RWPE2 (cell line): ENCODE results near the gene SEMA4D.

Source experiments
- ATAC-seq: fragments of 200-7000 bp; cut with Tn5 transposase; 3 replicates; pipeline ENCODE4 v1.9.1; 2021; ENCODE audit warnings: low read depth
- DNase-seq: peaks from one replicate; pipeline ENCODE4 v3.0.0-alpha.2; 2020; ENCODE audit warnings: low spot score
- H3K27ac ChIP-seq: fragments of 450-650 bp; 2 replicates; pipeline ENCODE4 v1.5.1; 2017; ENCODE audit warnings: mild to moderate bottlenecking; ENCODE audit not compliant: poor library complexity, severe bottlenecking
- H3K27me3 ChIP-seq: fragments of 250-450 bp; sonication (Bioruptor Pico); 2 replicates; pipeline ENCODE4 v1.5.1; 2021; ENCODE audit warnings: mild to moderate bottlenecking, moderate library complexity; ENCODE audit not compliant: insufficient read depth, poor library complexity, severe bottlenecking
- H3K36me3 ChIP-seq: fragments of 250-450 bp; sonication (Bioruptor Pico); 2 replicates; pipeline ENCODE4 v1.5.1; 2020; ENCODE audit warnings: low read depth, mild to moderate bottlenecking, moderate library complexity
- H3K4me1 ChIP-seq: fragments of 250-450 bp; sonication (Bioruptor Pico); 2 replicates; pipeline ENCODE4 v1.5.1; 2021; ENCODE audit warnings: mild to moderate bottlenecking, moderate library complexity; ENCODE audit not compliant: insufficient read depth, poor library complexity, severe bottlenecking
- H3K4me3 ChIP-seq: fragments of 250-450 bp; sonication (Bioruptor Pico); 2 replicates; pipeline ENCODE4 v1.5.1; 2021; ENCODE audit warnings: mild to moderate bottlenecking, moderate library complexity; ENCODE audit not compliant: severe bottlenecking
- H3K9me3 ChIP-seq: fragments of 250-450 bp; sonication (Bioruptor Pico); 2 replicates; pipeline ENCODE4 v1.5.1; 2021; ENCODE audit warnings: mild to moderate bottlenecking, moderate library complexity; ENCODE audit not compliant: severe bottlenecking
- TF ChIP-seq, protein P1 (sequence below): fragments of 450-650 bp; IDR thresholded peaks from one replicate; pipeline ENCODE4 v1.5.1; 2017; ENCODE audit warnings: mild to moderate bottlenecking, moderate library complexity; ENCODE audit not compliant: poor library complexity, severe bottlenecking

Gene SEMA4D

DNA sequence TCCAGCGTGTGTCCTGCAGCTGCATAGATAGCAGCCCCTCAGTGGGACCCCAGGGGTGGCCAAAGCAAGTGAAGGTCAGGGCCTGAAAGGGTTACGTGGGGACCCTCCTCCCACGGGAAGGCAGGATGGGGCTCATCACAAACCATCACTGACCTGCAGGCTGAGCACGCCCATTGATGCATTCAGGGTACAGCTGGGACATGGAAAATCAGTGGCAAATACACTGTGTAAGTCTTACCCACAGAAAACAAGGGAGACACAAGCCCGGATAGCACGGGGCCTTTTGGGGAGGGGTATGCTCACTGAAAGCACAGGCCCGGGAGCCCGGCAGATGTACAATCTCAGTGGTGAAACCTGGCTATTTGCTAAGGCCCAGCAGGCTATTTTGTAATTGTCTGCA is 49.1 kb downstream of the SEMA4D start:
- H3K4me1 ChIP-seq = no peaks in the 10 kb centered on the region
- H3K27me3 ChIP-seq = no peaks in the 10 kb centered on the region
- ATAC-seq = no peak
- TF ChIP-seq, protein P1, sequence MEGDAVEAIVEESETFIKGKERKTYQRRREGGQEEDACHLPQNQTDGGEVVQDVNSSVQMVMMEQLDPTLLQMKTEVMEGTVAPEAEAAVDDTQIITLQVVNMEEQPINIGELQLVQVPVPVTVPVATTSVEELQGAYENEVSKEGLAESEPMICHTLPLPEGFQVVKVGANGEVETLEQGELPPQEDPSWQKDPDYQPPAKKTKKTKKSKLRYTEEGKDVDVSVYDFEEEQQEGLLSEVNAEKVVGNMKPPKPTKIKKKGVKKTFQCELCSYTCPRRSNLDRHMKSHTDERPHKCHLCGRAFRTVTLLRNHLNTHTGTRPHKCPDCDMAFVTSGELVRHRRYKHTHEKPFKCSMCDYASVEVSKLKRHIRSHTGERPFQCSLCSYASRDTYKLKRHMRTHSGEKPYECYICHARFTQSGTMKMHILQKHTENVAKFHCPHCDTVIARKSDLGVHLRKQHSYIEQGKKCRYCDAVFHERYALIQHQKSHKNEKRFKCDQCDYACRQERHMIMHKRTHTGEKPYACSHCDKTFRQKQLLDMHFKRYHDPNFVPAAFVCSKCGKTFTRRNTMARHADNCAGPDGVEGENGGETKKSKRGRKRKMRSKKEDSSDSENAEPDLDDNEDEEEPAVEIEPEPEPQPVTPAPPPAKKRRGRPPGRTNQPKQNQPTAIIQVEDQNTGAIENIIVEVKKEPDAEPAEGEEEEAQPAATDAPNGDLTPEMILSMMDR = no peak
- DNase-seq = no peak
- no peaks in the 10 kb centered on the region for H3K9me3 ChIP-seq
- H3K4me3 ChIP-seq = no peak overlapping the region
- no peaks in the 10 kb centered on the region for H3K36me3 ChIP-seq
- no peak overlapping the region for H3K27ac ChIP-seq

DNA sequence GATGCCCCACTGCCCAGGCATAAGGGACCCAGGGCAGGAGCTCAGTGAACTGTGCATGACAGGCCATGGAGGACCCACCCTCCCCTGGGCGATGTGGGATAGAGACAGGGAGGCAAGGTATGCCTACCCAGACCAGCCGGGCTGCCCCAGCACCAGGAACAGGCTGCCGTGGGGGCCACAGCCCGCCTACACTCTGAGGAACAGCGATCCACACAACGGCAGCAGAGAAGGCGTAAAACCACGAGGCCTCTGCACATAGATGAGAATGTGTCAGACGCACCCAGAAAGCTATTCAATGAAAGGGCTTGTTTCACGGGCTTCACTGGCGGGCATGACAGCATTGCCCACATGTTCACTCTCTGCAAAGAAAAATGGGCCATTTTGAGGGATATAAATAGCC is 49.5 kb downstream of the SEMA4D start:
- no peak overlapping the region for H3K27ac ChIP-seq
- H3K27me3 ChIP-seq = no peaks in the 10 kb centered on the region
- no peaks in the 10 kb centered on the region for H3K4me1 ChIP-seq
- no peak for ATAC-seq
- no peak for DNase-seq
- no peak overlapping the region for H3K4me3 ChIP-seq
- no peaks in the 10 kb centered on the region for H3K9me3 ChIP-seq
- TF ChIP-seq, protein P1 = no peak
- H3K36me3 ChIP-seq = no peaks in the 10 kb centered on the region

DNA sequence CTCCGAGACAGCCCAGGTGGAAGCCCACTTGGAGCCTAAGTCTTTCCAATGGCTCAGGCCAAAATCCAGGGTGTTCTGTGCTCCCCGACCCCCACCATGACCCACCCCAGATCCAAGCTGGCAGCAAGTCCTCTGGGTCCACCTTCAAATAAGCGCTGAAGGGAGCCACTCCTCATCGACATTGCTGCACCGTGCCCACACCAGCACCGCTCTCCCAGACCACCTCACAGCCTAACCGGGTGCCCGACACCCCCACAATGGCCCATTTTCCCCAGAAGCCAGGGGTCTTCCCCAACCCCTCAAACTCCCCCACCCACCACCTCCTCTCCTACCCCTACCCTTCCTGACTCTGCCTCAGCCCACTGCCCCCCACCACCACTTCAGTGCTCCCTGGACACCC is 50.5 kb downstream of the SEMA4D start:
- DNase-seq = no peak
- no peaks in the 10 kb centered on the region for H3K4me1 ChIP-seq
- TF ChIP-seq, protein P1 = no peak

DNA sequence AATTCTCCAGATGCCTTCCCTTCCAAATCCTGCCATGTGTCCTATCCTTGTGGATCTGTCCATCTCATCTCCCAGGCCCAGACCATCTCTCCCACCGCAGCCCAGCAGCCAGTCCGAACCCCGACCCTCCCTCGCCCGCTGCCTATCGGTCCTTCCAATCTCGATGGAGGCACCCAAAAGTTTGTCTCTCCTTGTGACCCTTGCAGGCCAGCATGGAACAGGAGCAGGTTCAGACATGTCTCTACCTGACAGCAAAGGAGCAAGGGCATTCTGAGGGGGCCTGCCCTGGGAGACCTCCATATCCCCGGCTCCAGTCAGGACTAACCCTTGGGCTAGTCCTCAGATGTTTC is 51.0 kb downstream of the SEMA4D start:
- H3K4me3 ChIP-seq = no peak overlapping the region
- no peak overlapping the region for H3K27ac ChIP-seq
- no peaks in the 10 kb centered on the region for H3K9me3 ChIP-seq
- TF ChIP-seq, protein P1 = no peak
- no peaks in the 10 kb centered on the region for H3K36me3 ChIP-seq
- DNase-seq (no peak), ATAC-seq (no peak)
- no peaks in the 10 kb centered on the region for H3K27me3 ChIP-seq
- H3K4me1 ChIP-seq = no peaks in the 10 kb centered on the region

More for the DNA sequence above, 50.5 kb downstream of the SEMA4D start:
- Histone ChIP-seq H3K36me3 (no peaks in the 10 kb centered on the region), H3K4me3 (no peak overlapping the region), H3K9me3 (no peaks in the 10 kb centered on the region), H3K27me3 (no peaks in the 10 kb centered on the region), H3K27ac (no peak overlapping the region)
- ATAC-seq = no peak

DNA sequence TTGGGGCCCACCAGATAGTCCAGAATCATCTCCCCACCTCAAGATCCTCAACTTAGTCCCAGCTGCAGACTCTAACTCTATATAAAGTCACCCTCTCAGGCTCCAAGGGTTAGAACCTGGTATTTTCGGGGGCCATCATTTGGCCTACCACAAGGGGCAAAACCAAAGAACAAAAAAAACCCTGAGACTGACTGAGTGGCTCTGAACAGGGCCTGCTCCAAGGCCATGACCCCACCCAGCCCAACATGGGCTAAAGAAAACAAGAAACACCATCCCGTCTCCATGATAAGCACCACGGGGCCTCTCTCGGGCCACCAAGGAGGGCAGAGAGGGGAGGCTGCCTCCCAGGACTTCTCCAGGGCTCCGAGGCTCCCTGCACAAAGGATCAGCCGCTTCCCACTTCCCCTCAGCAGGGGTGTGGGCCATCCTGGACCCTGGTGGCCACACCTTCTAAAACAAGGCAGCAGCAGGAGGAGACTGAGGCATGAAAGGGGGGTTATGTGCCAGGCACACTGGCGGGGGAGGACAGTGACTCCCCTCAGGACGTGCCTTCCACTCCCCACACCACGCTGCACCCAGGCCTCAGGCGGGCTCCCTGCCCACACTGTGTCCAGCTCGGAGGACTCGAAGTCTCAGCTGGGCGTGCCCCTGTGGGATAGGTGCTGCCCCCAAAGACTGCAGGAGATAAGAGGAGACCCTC is 51.5 kb downstream of the SEMA4D start:
- no peaks in the 10 kb centered on the region for H3K4me1 ChIP-seq
- TF ChIP-seq, protein P1 = no peak

More for the DNA sequence above, 51.5 kb downstream of the SEMA4D start:
- Histone ChIP-seq H3K27me3 (no peaks in the 10 kb centered on the region), H3K36me3 (no peaks in the 10 kb centered on the region), H3K9me3 (no peaks in the 10 kb centered on the region), H3K27ac (no peak overlapping the region), H3K4me3 (no peak overlapping the region)
- no peak for DNase-seq
- no peak for ATAC-seq
